ENCODE measurements around the gene CD99.

- TF ChIP-seq CTCF (IDR thresholded peaks at IDR 0.05; ENCODE audit: borderline replicate concordance, extremely low read depth, low read length, poor library complexity, severe bottlenecking), result no peak
- TF ChIP-seq EZH2 (IDR thresholded peaks at IDR 0.05; ENCODE audit: borderline replicate concordance, low read depth, low read length, severe bottlenecking), result no peak
Observed at GRCh38 chrX:2647627-2648026, 43.5 kb upstream of the CD99 start.
